ES-I3 (cell line): Measurements from ENCODE around the gene GOLGA6C.
"Not testable (repeated sequence)": the region's sequence is repeated elsewhere in the genome, so short reads cannot be mapped to it uniquely, and the experiment has no call there.

Source experiments
- H3K36me3 ChIP-seq: 2 replicates; pipeline ENCODE4 v1.6.1; 2013; ENCODE audit warnings: mild to moderate bottlenecking, low read length, control low read depth, moderate library complexity; ENCODE audit not compliant: insufficient read depth
- H3K4me1 ChIP-seq: 2 replicates; pipeline ENCODE4 v1.6.1; 2013; ENCODE audit warnings: mild to moderate bottlenecking, control low read depth, low read length; ENCODE audit not compliant: insufficient read depth
- H3K9ac ChIP-seq: 2 replicates; pipeline ENCODE4 v1.6.1; 2013; ENCODE audit warnings: low read depth, mild to moderate bottlenecking, low read length, moderate library complexity
- H3K9me3 ChIP-seq: 2 replicates; pipeline ENCODE4 v1.6.1; 2013; ENCODE audit warnings: mild to moderate bottlenecking, low read length, moderate library complexity; ENCODE audit not compliant: control insufficient read depth, insufficient read depth

The GOLGA6C gene

GRCh38 chr15:75217574-75217973 lies 40.6 kb upstream of the GOLGA6C start:
- not testable (repeated sequence) for H3K9ac ChIP-seq, H3K4me1 ChIP-seq, H3K9me3 ChIP-seq, H3K36me3 ChIP-seq

GRCh38 chr15:75219507-75219929 lies 38.6 kb upstream of the GOLGA6C start:
- H3K36me3 ChIP-seq, H3K9me3 ChIP-seq, H3K4me1 ChIP-seq, H3K9ac ChIP-seq: not testable (repeated sequence)

GRCh38 chr15:75223688-75224087 lies 34.4 kb upstream of the GOLGA6C start:
- H3K9ac ChIP-seq = no peak overlapping the region
- H3K36me3 ChIP-seq = no peaks in the 10 kb centered on the region
- no peaks in the 10 kb centered on the region for H3K9me3 ChIP-seq
- H3K4me1 ChIP-seq = no peaks in the 10 kb centered on the region

GRCh38 chr15:75224281-75224680 lies 33.9 kb upstream of the GOLGA6C start:
- no peaks in the 10 kb centered on the region for H3K36me3 ChIP-seq
- no peaks in the 10 kb centered on the region for H3K9me3 ChIP-seq
- H3K4me1 ChIP-seq = no peaks in the 10 kb centered on the region
- no peak overlapping the region for H3K9ac ChIP-seq

- not testable (repeated sequence) for H3K36me3 ChIP-seq, H3K9me3 ChIP-seq, H3K4me1 ChIP-seq, H3K9ac ChIP-seq
These were observed 32.9 kb upstream of the GOLGA6C start for GRCh38 chr15:75225102-75225836.

GRCh38 chr15:75225951-75226732 lies 32.0 kb upstream of the GOLGA6C start:
- Histone ChIP-seq H3K9me3 (no peaks in the 10 kb centered on the region), H3K4me1 (peaks cover 12% of the 10 kb centered on the region), H3K36me3 (no peaks in the 10 kb centered on the region), H3K9ac (no peak overlapping the region)

GRCh38 chr15:75227112-75227511 lies 31.0 kb upstream of the GOLGA6C start:
- peaks cover 12% of the 10 kb centered on the region for H3K4me1 ChIP-seq
- not testable (repeated sequence) for H3K9ac ChIP-seq, H3K36me3 ChIP-seq, H3K9me3 ChIP-seq

- Histone ChIP-seq H3K9me3 (no peaks in the 10 kb centered on the region), H3K36me3 (no peaks in the 10 kb centered on the region), H3K4me1 (peaks cover 12% of the 10 kb centered on the region), H3K9ac (no peak overlapping the region)
These were observed 30.4 kb upstream of the GOLGA6C start for GRCh38 chr15:75227663-75228280.

- no peak overlapping the region for H3K9ac ChIP-seq
- no peaks in the 10 kb centered on the region for H3K9me3 ChIP-seq
- peaks cover 12% of the 10 kb centered on the region for H3K4me1 ChIP-seq
- no peaks in the 10 kb centered on the region for H3K36me3 ChIP-seq
These were observed 29.3 kb upstream of the GOLGA6C start for GRCh38 chr15:75228787-75229186.

GRCh38 chr15:75229191-75230015 lies 28.7 kb upstream of the GOLGA6C start:
- Histone ChIP-seq H3K9me3 (no peaks in the 10 kb centered on the region), H3K9ac (no peak overlapping the region), H3K36me3 (no peaks in the 10 kb centered on the region), H3K4me1 (peaks cover 12% of the 10 kb centered on the region)

- peaks cover 12% of the 10 kb centered on the region for H3K4me1 ChIP-seq
- no peaks in the 10 kb centered on the region for H3K9me3 ChIP-seq
- H3K36me3 ChIP-seq = no peaks in the 10 kb centered on the region
- no peak overlapping the region for H3K9ac ChIP-seq
These were observed 28.2 kb upstream of the GOLGA6C start for GRCh38 chr15:75230016-75230343.

GRCh38 chr15:75230551-75231371 lies 27.4 kb upstream of the GOLGA6C start:
- H3K9ac ChIP-seq = no peak overlapping the region
- no peaks in the 10 kb centered on the region for H3K36me3 ChIP-seq
- no peaks in the 10 kb centered on the region for H3K9me3 ChIP-seq
- H3K4me1 ChIP-seq = peaks cover 12% of the 10 kb centered on the region

GRCh38 chr15:75231836-75232235 lies 26.3 kb upstream of the GOLGA6C start:
- peaks cover 12% of the 10 kb centered on the region for H3K4me1 ChIP-seq
- no peaks in the 10 kb centered on the region for H3K9me3 ChIP-seq
- no peaks in the 10 kb centered on the region for H3K36me3 ChIP-seq
- H3K9ac ChIP-seq = no peak overlapping the region
